T-helper 9 cell (primary cell): ENCODE results near the gene OR6B1.

Experiments
- DNase-seq: peaks from one replicate; pipeline ENCODE4 v3.0.0-alpha.2; 2020
- total RNA-seq, 2 donors: gene quantifications; one replicate each; lab custom pipeline; 2026; lab: John Stamatoyannopoulos, UW

OR6B1 gene
- total RNA-seq = 0 reads per million in 2 donors

DNA sequence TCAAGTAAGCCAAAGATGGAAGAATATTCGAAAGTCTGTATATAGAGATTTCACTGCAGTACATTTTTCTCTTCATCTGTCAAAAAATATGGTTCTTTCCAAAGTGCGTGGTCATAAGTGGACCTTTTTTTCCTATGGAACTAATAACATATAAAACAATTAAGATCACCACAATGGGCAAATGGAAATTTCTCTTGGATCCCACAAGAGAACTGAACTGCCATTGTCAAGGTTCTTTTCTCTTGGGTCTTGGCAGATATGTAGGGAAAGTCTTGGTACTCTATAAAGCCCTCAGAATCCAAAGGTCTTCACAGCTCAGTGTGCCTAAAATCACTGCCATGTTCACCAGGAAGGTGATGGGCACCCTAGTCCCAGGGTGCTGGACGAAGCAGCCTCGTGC lies at the start of gene OR6B1:
Gene OR6B1 (plus strand): TSS at position 301 of the 400 bp plus-strand sequence. CDS start 3,677 bp downstream, outside the sequence.
- no peak for DNase-seq

DNA sequence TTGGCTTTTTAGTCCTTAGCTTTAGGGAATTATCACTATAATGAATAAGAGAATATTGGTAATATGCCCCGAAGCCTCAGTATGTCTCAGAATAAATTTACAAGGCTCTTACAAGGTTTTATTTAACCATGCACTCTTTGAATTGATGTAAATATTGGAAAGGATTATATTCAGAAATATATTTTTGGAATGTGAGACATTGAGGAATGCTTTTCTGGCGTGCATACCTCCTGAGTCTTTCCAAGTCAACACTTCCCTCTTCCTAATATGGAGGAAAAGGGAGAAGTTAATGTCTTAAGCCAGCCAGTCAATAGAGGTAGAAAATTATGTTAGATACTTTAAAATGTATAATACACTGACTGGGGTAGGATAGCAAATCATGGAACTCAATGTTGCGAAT lies 46.7 kb upstream of the OR6B1 start:
- DNase-seq = no peak

DNA sequence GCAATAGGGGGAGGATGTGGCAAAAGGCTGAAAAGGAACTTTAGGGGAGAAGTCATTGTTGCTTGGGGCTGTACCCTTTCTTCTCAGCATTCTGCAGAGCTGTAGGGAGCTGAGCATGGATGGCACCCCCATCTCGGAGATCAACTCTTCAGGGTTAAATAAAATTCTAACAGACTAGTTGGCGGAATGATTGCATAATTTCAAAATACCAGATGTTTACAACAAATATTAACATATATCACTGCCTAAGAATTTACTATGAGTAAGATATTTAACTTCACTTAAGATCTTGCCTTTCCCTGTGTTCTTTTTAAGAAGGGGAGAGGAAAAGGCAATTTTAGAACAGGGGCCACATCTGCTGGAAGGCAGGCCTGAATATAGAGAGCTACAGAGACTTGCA lies 46.0 kb upstream of the OR6B1 start:
- no peak for DNase-seq

DNA sequence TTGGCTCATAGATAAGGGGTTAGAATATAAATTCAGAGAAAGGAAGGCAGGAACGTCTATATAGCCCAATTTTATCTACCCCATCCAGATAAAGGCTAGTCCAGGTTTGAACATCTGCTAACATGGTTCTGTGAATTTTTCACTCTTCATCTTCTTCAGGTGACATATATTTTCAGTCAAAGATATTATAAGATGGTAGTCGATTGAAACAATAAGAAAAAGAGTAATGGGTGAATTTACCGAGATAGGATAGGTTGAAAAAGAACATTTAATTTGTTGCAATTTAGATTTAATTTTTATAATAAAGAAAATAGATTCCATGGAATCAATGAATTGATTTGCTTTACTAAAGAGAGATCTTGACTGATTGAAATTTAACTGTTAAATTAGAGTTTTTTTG lies 45.6 kb upstream of the OR6B1 start, which contains the start of gene OR2F1:
Gene OR2F1 (plus strand): TSS at position 301 of the 400 bp plus-strand sequence. CDS start 5,127 bp downstream, outside the sequence.
- no peak for DNase-seq

DNA sequence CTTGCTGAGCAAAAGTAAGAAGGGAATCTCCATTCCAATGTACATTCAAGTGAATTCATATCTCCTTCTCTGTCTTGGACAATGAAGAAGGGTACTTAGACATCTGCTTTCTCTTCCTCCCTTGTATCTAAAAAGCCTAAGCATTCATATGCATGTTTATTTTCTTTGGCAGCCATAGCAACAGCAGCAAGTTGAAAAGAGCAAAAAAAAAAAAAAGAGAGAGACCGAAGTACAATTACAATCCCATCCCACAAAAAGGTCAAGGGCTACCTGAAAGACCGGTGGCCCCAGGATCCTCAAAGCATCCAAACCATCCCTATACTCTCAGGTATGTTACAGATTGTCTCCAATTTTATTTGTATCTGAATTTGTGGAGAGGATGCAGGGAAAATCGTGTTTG lies 41.3 kb upstream of the OR6B1 start:
- DNase-seq = no peak

DNA sequence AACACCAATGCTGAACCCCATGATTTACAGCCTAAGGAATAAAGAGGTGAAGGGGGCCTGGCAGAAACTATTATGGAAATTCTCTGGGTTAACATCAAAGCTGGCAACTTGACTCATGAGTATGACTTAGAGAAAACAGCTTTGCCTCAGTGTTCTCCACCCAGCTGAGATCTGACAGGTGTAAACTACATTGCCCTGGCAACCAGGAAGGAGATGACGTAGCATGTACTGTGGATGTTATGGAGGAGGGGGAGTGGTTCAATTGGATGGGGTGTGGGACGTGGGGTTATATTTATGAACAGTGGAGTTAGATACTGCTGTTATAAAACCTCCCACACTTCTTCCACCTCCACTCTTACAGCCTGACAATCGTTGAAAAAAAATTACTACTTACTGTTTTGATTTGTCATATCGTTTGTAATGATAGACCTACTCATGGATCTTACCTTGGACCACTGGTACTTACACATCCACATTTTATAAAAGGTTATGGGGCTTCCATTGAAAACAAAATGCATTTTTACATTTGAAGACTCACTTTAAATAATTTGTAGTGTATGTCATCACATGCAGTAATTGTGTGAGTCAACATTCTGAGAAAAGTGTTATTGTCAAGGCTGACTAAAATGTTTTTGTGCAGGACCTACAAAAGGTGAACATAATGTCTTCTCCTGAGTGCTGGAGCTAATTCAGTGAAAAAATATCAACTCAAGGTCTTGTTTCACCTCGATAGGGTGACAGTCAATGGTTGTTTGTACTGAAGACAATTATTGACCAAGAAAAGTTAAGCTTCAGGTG lies 39.1 kb upstream of the OR6B1 start:
- no peak for DNase-seq

DNA sequence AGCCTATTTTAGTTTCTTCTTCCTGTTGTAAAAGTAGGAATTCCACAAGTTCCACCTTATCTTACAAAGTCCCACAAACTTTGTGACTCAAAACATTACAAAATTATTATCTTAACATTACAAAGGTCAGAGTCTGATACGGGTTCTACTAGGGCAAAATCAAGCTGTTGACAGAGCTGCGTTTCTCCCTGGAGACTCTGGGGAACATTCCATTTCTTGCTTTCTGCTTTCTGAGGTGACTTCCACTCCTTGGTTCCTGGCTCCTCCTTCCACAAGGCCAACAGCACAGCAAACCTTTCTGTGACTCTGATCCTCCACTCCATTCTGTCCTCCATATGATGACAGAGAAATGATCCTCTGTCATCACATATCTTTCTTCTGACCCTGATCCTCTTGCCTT lies 34.8 kb upstream of the OR6B1 start:
- DNase-seq = no peak

DNA sequence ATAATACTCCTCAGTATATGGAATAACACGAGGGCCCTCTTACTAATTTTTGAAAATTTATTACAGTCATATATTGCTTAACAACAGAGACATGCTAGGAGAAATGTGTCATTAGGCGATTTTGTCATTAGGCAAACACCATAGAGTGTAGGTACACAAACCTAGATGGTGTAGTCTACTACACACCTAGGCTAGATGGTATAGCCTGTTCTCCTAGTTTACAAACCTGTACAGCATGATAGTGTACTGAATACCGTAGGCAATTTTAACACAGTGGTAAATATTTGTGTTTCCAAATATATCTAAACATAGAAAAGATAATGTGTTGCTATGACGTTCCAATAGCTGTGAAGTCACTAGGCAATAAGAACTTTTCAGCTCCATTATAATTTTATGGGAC lies 32.7 kb upstream of the OR6B1 start:
- DNase-seq = no peak

DNA sequence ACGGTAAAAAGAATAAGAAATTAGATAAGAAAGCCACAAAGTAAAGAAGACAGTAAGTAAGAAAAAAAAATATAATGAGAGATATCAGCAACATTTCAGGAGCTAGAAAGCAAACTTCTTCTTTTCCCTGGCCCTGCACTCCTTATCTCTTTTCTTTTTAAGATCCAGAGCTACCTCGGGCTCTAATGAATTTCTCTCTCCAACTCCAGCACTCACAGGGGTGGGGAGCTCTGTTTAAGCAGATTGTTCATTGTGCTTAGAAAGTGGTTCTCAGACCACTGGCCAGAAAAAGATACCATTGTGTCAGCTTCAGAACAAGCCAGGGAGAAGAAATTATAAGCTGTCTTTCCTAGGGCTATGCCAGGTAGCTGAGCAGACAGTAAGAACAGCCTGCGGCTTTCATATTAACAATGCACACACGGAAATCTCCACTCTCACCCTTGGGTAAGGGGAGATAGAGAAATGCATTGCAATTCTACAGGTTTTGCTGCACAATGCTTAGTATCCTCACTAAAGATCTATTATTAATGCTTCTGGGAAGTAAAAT lies 26.2 kb upstream of the OR6B1 start:
- no peak for DNase-seq

DNA sequence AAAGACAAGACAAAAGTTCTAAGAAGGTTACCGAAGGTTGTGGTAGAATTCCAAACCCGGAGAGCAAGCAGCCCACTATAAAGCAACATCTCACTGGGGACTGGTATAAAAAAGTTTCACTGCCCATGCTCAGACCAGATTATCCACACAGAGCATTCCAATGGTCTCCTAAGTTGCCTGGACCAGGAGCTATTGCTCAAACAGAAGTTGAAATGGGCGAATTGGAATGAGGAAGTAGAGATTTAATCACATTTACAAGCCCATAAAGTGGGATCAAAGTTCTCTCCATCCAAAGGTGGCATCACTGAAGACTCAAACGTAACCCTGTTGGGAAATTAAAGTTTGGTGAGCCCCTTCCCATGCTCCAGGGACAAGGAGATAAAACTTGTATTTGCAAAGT lies 25.7 kb upstream of the OR6B1 start:
- no peak for DNase-seq

DNA sequence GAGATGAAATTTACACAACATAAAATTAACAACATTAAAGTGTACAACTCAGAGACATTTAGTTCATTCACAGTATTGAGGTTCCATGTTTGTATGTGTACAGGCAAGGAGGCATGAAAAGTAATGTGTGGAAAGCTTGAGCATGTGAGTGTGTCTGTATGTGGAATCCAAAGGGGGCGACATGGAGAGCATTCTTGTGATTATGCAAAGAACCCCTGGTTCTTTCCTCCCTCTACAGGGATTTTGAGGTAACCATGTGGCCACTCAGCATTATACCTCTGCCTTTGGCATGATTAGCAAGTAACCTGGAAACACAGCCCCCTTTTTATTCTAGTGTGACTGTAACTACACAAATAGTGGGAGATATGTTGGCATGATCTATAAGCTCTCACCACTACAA lies 24.5 kb upstream of the OR6B1 start:
- DNase-seq = no peak

DNA sequence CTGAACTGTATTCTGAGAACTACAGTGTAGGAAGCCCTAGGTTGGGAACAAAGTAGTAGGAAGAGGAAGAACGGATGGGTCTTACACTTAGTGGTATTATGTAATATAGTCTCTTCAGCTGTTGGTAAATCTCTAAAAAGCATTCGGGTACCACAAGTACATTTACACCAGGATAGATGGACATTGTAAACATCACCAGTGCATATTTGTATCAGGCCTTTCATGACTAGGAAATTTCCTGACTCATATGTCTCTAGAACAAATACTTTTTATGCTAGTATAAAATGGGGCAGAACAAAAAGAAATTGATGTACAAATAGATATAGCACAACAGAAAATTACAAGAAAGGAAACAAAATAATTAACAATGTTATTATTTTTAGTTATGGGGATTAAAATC lies 21.5 kb upstream of the OR6B1 start:
- DNase-seq = no peak

DNA sequence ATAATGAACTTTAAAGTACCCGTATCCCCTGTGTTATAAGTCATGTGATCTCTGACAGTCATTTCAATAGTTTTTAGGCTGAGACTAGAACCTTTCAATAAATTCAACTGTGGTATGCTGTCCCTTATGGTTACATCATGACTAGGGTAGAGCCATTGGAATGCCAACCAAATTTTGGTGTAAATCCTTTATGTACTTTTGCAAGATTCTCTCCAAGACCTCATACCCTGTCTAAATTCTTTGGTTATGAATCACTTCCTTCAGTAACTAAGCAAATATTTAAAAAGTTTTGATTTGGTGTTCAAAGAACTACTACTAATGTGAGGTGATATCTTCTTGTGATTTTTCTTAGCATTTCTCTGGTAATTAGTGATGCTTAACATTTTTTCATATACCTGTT lies 20.8 kb upstream of the OR6B1 start:
- no peak for DNase-seq

DNA sequence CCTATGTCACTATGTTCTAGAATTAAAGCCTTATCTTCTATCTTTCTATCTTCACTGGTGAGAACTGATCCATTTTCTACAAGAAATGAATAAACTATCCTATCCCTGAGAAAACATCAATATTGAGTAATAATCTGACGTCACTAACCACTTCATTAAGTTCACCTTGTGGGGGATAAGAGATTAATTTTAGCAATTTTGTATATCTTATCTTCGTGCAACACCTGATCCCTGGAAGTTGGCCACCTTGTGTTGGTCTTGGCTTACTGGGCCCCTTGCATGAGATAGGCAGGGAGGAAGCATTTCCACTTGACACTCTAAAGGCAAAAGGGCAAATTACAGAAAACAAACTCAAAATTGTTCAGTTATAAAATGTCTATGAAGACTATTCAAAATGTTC lies 20.1 kb upstream of the OR6B1 start:
- no peak for DNase-seq

DNA sequence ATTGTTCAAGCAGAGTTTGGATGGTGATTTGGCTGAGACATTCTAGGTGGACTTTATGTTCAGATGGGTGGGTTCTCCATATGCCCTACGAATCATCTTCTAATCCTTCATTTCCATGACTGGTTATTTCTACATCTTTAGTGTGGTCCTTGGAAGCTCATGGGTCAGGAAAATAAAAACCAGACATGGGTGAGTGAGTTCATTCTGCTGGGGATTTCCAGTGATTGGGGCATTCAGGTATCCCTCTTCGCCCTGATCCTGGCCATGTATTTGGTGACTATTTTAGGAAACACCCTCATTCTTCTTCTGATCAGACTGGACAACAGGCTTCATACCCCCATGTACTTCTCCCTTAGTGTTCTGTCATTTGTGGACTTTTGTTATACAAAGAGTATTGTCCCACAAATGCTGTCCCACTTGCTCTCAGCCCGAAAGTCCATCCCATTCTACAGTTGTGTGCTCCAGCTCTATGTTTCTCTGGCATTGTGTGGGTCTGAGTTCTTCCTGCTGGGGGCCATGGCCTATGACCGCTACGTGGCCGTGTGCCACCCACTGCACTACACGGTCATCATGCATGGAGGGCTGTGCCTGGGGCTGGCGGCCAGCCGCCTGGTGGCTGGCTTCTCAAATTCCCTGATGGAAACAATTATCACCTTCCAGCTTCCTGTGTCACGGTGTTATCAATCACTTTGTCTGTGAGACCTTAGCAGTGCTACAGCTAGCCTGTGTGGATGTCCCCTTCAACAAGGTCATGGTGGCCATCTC lies 19.2 kb upstream of the OR6B1 start:
- no peak for DNase-seq

DNA sequence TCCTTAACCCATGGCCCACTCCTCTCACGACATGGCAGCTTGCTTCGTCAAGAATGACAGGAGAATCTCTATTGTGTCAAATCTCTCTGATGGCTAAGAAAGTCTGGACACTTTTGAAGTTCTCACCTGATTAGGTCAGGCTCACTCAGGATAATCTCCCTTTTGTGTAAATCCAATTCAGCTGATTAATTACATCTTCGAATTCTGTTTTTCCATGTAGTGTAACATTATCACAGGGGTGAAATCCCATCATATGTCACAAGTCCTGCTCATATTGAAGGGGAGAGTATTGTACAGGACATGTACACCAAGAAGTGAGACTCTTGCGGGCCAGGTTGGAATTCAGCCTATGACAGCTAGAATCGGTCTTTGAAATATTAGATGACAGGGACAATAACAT lies 16.2 kb upstream of the OR6B1 start:
- DNase-seq = no peak

DNA sequence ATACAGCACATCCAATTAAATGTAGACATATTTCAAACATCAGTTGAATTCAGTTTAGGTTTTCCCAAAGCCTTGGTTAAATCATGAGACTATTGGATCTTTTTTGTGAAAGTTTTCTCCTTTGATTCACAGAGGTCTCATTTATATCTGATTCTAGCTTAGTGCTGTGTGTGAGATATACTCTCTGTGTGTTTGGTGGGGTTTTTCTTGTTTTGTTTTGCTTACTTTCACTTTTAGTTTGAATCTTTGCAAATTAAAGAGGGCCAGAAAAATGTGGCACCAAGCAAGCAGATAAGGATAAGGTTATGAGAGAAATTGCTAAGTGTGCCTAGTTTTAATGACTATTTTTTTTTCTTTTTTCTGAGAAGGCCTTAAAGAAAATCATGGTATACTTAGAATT lies 12.6 kb upstream of the OR6B1 start:
- no peak for DNase-seq

DNA sequence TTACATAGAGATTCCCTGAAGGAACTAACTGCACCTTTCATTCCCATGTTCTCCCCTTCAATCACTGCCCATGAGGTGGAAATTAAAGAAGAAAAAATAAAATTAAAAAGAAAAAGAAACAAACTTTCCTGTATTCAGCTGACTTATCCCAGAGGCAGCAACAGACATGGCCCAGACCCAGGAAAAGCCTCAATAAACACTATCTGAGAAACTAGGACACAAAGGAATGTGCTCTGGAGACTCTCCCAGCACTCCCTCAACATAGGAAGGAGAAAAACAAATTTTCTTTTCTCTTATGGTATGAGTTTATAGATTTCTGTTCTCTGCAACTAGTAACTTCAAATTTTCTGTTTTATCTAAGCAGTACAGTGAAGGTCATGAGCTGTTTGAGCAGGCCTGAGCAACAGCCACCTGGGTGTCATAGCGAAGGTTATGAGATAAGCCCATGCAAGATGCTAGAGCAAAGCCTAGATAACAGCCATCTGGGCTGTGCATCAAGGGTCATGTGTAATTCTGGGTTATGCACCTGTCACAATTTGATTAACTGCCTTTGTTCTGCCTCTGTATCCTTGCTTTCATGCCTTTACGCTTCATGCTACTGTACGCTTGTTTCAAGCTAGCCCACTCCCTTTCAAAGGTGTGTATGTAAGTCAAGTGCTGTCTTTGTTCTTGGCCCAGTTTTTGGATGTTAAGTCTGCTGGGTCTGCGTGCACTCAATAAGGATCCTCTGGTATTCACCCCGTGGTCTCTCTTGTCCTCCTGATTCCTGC lies 11.0 kb upstream of the OR6B1 start:
- DNase-seq = no peak

DNA sequence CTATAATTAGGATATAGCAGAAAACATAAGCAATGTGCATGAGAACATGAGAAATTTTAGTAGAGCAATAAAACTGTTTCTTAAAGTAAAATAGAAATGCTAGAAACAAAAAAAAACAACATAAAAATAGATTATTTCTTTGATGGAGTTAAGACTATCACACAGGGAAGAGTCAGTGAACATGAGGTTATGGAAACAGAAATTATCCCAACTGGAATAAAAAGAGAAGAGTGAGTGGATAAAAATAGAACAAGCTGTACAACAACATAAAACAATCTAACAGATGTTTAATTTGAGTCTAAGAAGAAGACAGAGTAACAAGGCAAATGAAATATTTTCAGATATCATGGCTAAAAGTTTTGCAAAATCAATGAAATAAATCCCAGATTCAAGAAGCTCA lies 7.5 kb upstream of the OR6B1 start:
- no peak for DNase-seq

DNA sequence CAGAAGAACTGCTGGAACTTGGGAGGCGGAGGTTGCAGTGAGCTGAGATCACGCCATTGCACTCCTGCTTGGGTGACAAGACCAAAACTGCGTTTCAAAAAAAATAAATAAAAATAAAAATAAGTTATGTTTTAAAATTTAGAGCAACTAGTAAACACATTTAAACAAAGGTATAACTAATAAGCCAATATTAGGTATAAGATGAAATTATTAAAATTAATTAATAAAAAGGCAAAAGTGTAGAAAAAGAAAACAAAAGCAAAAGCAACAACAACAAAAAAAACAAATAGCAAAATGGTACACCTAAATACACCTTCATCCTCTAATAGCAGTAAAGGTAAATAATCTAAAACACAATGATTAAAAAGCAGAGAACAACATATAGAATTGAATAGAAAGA lies 6.2 kb upstream of the OR6B1 start:
- DNase-seq = no peak

DNA sequence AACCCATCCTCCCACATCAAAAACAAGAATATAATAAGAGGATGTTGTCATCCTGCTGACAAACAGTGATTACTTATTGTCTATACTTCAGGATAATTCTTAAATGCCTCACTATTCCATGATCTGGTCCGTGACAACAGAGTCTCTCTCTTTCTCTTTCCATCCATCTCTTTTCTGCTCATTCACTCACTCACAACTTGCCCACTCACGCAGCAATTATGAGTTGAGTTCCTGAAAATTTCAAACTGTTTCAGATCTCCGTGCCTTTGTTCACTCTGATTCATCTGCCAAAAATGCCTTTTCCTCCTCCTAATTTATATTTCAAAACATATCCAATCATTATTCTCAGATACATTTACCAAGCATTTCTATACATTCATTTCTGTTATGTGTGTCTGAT lies 1.4 kb downstream of the OR6B1 start:
- no peak for DNase-seq

DNA sequence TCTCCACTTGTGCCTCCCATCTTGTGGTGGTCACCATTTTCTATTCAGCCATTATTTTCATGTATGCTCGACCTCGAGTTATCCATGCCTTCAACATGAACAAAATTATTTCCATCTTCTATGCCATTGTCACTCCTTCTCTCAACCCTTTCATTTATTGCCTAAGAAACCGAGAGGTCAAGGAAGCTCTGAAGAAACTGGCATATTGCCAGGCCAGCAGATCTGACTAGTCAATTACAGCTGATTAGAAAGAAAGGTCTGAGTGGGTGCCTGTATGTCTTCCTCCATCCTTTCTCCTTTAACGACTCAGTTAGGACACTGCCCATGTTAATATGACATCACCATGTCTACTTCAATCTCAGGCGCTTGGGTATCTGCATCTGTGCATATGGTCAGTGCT lies 4.6 kb downstream of the OR6B1 start:
- DNase-seq = no peak

DNA sequence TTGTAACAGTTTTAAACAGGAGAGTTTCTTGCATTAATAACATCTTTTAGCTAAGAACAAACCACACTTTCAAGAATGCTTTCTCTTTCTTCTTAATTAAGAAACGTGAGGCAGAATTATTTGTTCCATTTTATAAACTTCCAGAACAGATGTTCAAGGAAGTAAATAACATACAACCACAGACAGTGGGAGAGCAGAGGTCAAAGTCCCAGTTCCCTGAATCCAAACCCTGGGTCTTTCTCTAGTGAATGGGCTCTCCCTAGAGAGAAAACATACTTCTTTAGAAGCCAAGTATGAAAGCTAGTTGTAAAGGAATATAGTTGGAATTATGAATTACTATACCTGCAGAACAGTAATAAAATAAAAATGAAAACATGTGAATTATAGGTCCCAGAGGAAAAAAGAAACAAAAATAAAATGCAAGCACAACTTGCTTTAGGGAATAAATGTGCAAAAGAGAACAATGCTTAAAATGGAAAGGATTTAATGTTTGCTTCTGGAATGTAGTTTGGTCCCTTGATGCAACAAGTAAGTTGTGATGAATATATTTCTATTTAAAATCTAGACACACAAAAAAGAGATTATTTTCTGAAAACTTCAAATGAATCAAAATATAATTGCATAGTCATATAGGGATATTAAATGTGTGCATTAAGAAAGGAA lies 6.0 kb downstream of the OR6B1 start:
- DNase-seq = no peak
